Tibial nerve (tissue), 4 donors: ENCODE measurements around the gene CFAP410. TPM values are rescaled to one million over a fixed set of nuclear protein-coding genes. Genes with fewer than 3 reads are reported as not detected.

Source experiments
- DNase-seq, 2 donors: peaks; one replicate each; pipeline ENCODE4 v3.0.0-alpha.2; 2019; ENCODE audit warnings: low spot score in 2 of 2
- H3K27ac ChIP-seq, 4 donors: fragments of 200-600 bp; sonication (generic) in 3 of 4; one replicate each; pipeline ENCODE4 v1.5.1; 2017 to 2019; ENCODE audit warnings: mild to moderate bottlenecking in 1 of 4
- H3K27me3 ChIP-seq, 2 donors: fragments of 200-600 bp; sonication (generic) in 1 of 2; one replicate each; pipeline versions ENCODE4 v1.5.1 to v1.6.0; 2017 to 2019
- H3K36me3 ChIP-seq, 3 donors: fragments of 200-600 bp; sonication (generic); one replicate each; pipeline ENCODE4 v1.5.1; 2018 to 2019
- H3K4me1 ChIP-seq, 4 donors: fragments of 200-600 bp; sonication (generic) in 3 of 4; one replicate each; pipeline ENCODE4 v1.5.1; 2017 to 2019
- H3K4me3 ChIP-seq, 4 donors: fragments of 200-600 bp; sonication (generic) in 3 of 4; one replicate each; pipeline ENCODE4 v1.5.1; 2017 to 2019; ENCODE audit warnings: mild to moderate bottlenecking in 1 of 4, moderate library complexity in 1 of 4
- H3K9me3 ChIP-seq, 4 donors: fragments of 200-600 bp; sonication (generic) in 3 of 4; one replicate each; pipeline ENCODE4 v1.5.1; 2017 to 2019
- CTCF ChIP-seq, 5 experiments: fragments of 200-600 bp in 3 of 5; fragments of 450-650 bp in 2 of 5; sonication (generic) in 3 of 5; IDR thresholded peaks; one replicate each; pipeline ENCODE4 v1.5.1; 2016 to 2019; ENCODE audit warnings: antibody characterized with exemption in 5 of 5, mild to moderate bottlenecking in 3 of 5, moderate library complexity in 2 of 5
- EP300 ChIP-seq, 2 donors: sonication (generic); formaldehyde crosslinking; IDR thresholded peaks; one replicate each; pipeline ENCODE4 v1.6.1; 2017; ENCODE audit warnings: antibody characterized with exemption in 2 of 2, mild to moderate bottlenecking in 1 of 2
- POLR2A ChIP-seq, 2 donors: fragments of 450-650 bp; IDR thresholded peaks; one replicate each; pipeline ENCODE4 v1.6.1; 2017; ENCODE audit warnings: antibody characterized with exemption in 2 of 2, mild to moderate bottlenecking in 2 of 2, moderate library complexity in 2 of 2
- WGBS, 2 donors: methylation state at CpG; one replicate each; pipeline ENCODE4 v1.1.5; 2018; 5-methylcytosine and 5-hydroxymethylcytosine counted together
- total RNA-seq, 4 donors: library from RNA; depleted of rRNA; stranded (reverse); fragments of >200 nt; gene quantifications; one replicate each; pipeline ENCODE4 v1.1.0, GENCODE V29; 2016

The CFAP410 gene
- total RNA-seq, 4 donors from 2014 or later, result 38.0 to 69.8 (median 61.2) TPM

- H3K27ac ChIP-seq, result no peak overlapping the region
- peaks cover 0 to 25% (median 9%) of the 10 kb centered on the region in 4 donors for H3K9me3 ChIP-seq
- H3K36me3 ChIP-seq, result peaks cover 0 to 4% (median 0%) of the 10 kb centered on the region in 3 donors
- TF ChIP-seq EP300 (IDR thresholded peaks at IDR 0.05) (no peak), CTCF (IDR thresholded peaks at IDR 0.05) (no peak), POLR2A (IDR thresholded peaks at IDR 0.05) (no peak)
- no peak for DNase-seq
- H3K27me3 ChIP-seq, result peaks cover 0 to 5% of the 10 kb centered on the region in 2 donors
- no peaks in the 10 kb centered on the region for H3K4me1 ChIP-seq
- H3K4me3 ChIP-seq, result no peak overlapping the region
- WGBS, 2 donors, result 71 to 72% methylated on average over 10 of the region's 10 CpGs
Observed at GRCh38 chr21:44380876-44381275, 41.7 kb upstream of the CFAP410 start.

GRCh38 chr21:44379991-44380865 is 41.0 kb upstream of the CFAP410 start:
- no peak for TF ChIP-seq POLR2A (IDR thresholded peaks at IDR 0.05)
- no peak for TF ChIP-seq CTCF (IDR thresholded peaks at IDR 0.05)
- TF ChIP-seq EP300 (IDR thresholded peaks at IDR 0.05), result no peak
- peaks cover 0 to 5% of the 10 kb centered on the region in 2 donors for H3K27me3 ChIP-seq
- no peak for DNase-seq
- no peak overlapping the region for H3K27ac ChIP-seq
- H3K36me3 ChIP-seq, result peaks cover 0 to 4% (median 0%) of the 10 kb centered on the region in 3 donors
- H3K4me3 ChIP-seq, result no peak overlapping the region
- 38 to 40% methylated on average over 31 of the region's 31 CpGs for WGBS, 2 donors
- peaks cover 0 to 19% (median 6%) of the 10 kb centered on the region in 4 donors for H3K9me3 ChIP-seq
- no peaks in the 10 kb centered on the region for H3K4me1 ChIP-seq

GRCh38 chr21:44379515-44379848 is 40.3 kb upstream of the CFAP410 start:
- WGBS, 2 donors, result 79 to 84% methylated on average over 3 to 5 of the region's 5 CpGs
- peaks cover 0 to 18% (median 3%) of the 10 kb centered on the region in 4 donors for H3K9me3 ChIP-seq
- no peak for DNase-seq
- H3K36me3 ChIP-seq, result peaks cover 0 to 4% (median 0%) of the 10 kb centered on the region in 3 donors
- no peak overlapping the region for H3K4me3 ChIP-seq
- TF ChIP-seq POLR2A (IDR thresholded peaks at IDR 0.05) (no peak), CTCF (IDR thresholded peaks at IDR 0.05) (no peak), EP300 (IDR thresholded peaks at IDR 0.05) (no peak)
- no peaks in the 10 kb centered on the region for H3K4me1 ChIP-seq
- H3K27ac ChIP-seq, result no peak overlapping the region
- peaks cover 0 to 5% of the 10 kb centered on the region in 2 donors for H3K27me3 ChIP-seq

- DNase-seq, result no peak
- peaks cover 0 to 12% (median under 1%) of the 10 kb centered on the region in 4 donors for H3K9me3 ChIP-seq
- H3K27me3 ChIP-seq, result peaks cover 0 to 5% of the 10 kb centered on the region in 2 donors
- H3K36me3 ChIP-seq, result peaks cover 0 to 4% (median 0%) of the 10 kb centered on the region in 3 donors
- H3K27ac ChIP-seq, result no peak overlapping the region
- no peaks in the 10 kb centered on the region for H3K4me1 ChIP-seq
- TF ChIP-seq EP300 (IDR thresholded peaks at IDR 0.05), result no peak
- TF ChIP-seq POLR2A (IDR thresholded peaks at IDR 0.05), result no peak
- TF ChIP-seq CTCF (IDR thresholded peaks at IDR 0.05), result no peak
- 91 to 92% methylated on average over 24 to 31 of the region's 34 CpGs for WGBS, 2 donors
- no peak overlapping the region for H3K4me3 ChIP-seq
Observed at GRCh38 chr21:44378646-44379514, 39.7 kb upstream of the CFAP410 start.
